Esophagus (tissue), 2 donors: ENCODE data around the gene ACKR2. TPM values are rescaled to one million over a fixed set of nuclear protein-coding genes. Genes with fewer than 3 reads are reported as not detected.

Experiments
- H3K27ac ChIP-seq, 2 donors: one replicate each; pipeline ENCODE4 v1.5.1; 2013; ENCODE audit warnings: low read depth in 2 of 2, mild to moderate bottlenecking in 2 of 2, inconsistent platforms in 1 of 2, low read length in 1 of 2, moderate library complexity in 1 of 2
- H3K27me3 ChIP-seq, 2 donors: one replicate each; pipeline ENCODE4 v1.6.1; 2013; ENCODE audit warnings: low read length in 2 of 2, control low read depth in 1 of 2, mild to moderate bottlenecking in 1 of 2; ENCODE audit not compliant: insufficient read depth in 2 of 2, control insufficient read depth in 1 of 2
- H3K36me3 ChIP-seq, 2 donors: one replicate each; pipeline ENCODE4 v1.6.1; 2013; ENCODE audit warnings: low read length in 1 of 2; ENCODE audit not compliant: control insufficient read depth in 2 of 2, insufficient read depth in 2 of 2
- H3K4me1 ChIP-seq, 2 donors: one replicate each; pipeline ENCODE4 v1.6.1; 2013; ENCODE audit warnings: low read length in 1 of 2; ENCODE audit not compliant: control insufficient read depth in 2 of 2, insufficient read depth in 2 of 2
- H3K4me3 ChIP-seq, 2 donors: one replicate each; pipeline ENCODE4 v1.5.1; 2013; ENCODE audit warnings: low read length in 2 of 2, mild to moderate bottlenecking in 2 of 2, low read depth in 1 of 2, moderate library complexity in 1 of 2
- H3K9me3 ChIP-seq, 2 donors: one replicate each; pipeline ENCODE4 v1.6.1; 2013; ENCODE audit warnings: mild to moderate bottlenecking in 2 of 2, low read depth in 1 of 2, low read length in 1 of 2, moderate library complexity in 1 of 2; ENCODE audit not compliant: control insufficient read depth in 2 of 2, insufficient read depth in 1 of 2
- WGBS, 2 donors: extraction: QIAGEN DNeasy Blood & Tissue Kit; methylation state at CpG; one replicate each; pipeline ENCODE4 v1.1.7; 2013; 5-methylcytosine and 5-hydroxymethylcytosine counted together
- polyA plus RNA-seq, 2 donors: library from polyadenylated mRNA; stranded (reverse); fragments of 200-250 nt; gene quantifications; one replicate each; pipeline ENCODE4 v1.2.3, GENCODE V29; 2013
- donor health status: healthy with polysubstance abuse.
- donor health status: Bipolar disorder and iron deficiency.

The ACKR2 gene, protein sequence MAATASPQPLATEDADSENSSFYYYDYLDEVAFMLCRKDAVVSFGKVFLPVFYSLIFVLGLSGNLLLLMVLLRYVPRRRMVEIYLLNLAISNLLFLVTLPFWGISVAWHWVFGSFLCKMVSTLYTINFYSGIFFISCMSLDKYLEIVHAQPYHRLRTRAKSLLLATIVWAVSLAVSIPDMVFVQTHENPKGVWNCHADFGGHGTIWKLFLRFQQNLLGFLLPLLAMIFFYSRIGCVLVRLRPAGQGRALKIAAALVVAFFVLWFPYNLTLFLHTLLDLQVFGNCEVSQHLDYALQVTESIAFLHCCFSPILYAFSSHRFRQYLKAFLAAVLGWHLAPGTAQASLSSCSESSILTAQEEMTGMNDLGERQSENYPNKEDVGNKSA
- polyA plus RNA-seq = under 1 TPM; 0.75 to 0.88 TPM

DNA sequence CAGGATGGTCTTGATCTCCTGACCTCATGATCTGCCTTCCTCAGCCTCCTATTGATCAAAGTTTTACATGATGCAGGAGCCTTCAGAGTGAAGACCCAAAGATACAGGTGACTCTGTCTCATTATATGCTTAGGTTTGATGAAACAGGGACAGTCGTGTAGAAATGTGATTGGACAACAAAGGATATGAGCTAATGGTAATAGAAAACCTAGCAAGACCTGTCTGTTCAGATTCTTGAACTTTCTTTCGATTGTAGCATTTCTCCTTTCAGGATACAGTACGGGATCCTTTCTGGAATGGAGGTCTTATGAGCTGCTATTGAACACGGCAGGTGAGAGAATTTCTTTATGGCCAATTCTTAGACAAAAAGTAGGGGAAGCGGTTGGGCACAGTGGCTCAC lies at the start of gene ACKR2:
ACKR2 (plus strand) TSS at position 244 of the 400 bp plus-strand sequence. CDS start 55,058 bp downstream, outside the sequence.
- WGBS, 2 donors = 79 to 86% methylated on average over 5 of the region's 5 CpGs

DNA sequence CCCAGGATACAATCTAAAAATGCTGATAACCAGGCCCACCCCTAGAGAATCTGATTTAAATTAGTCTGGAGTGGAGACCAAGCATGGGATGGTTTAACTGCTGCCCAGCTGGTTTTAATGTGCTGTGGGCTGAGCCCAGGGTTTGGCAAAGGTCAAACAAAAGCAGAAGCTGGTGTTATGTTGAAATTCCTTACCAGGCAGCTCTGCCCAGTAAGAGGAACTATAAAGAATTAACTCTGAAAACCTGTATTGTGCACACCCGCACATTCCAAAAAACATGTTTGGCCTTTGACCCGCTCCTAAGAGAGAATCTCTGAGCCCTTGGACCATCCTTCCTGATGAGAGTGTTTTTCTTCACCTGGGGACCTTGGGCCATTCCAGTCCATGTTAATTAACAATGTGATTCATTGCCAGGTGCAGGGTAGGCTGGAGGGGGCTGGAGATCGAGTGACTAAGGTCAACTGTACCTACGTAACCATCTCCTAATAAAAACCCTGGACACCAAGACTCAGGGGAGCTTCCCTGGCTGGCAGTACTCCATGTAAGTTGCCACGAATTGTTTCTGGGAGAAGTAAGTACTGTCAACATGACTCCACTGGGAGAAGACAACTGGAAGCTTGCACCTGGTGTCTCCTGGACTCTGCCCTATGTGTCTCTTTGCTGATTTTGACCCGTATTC lies 47.1 kb upstream of the ACKR2 start:
- peak overlapping the region in 1 of 2 donors; percentile 36 for H3K27ac ChIP-seq
- WGBS, 2 donors = 77 to 84% methylated on average over 6 of the region's 6 CpGs

More for the DNA sequence above, at the start of gene ACKR2:
- Histone ChIP-seq H3K27me3 (no peaks in the 10 kb centered on the region), H3K9me3 (no peaks in the 10 kb centered on the region), H3K4me3 (no peak within 1 kb of the TSS), H3K36me3 (no peaks in the 10 kb centered on the region), H3K27ac (no peak within 1 kb of the TSS), H3K4me1 (peaks cover 0 to 4% of the 10 kb centered on the region in 2 donors)

DNA sequence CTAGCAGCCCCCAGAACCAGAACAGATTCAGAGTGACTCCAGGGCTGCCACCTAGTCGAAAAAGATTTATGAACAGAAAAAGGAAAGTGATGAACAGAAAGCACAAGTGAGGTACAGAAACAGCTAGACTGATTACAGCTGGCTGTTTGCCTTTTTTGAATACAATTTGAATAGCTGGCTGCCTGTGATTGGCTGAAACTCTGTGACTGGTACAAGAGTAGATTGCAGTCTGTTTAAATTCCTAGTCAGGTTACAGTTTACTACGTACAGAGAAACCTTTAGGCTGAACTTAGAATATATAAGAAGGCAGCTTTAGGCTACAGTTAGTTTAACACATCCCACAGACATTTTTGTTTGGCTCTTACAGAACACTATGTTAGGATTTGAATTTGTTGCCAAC lies 46.2 kb upstream of the ACKR2 start:
- WGBS, 2 donors = 55 to 59% methylated on average over 2 of the region's 2 CpGs
- Histone ChIP-seq H3K27me3 (no peaks in the 10 kb centered on the region), H3K4me1 (peaks cover 0 to 2% of the 10 kb centered on the region in 2 donors), H3K9me3 (no peaks in the 10 kb centered on the region), H3K4me3 (no peak overlapping the region), H3K36me3 (no peaks in the 10 kb centered on the region), H3K27ac (no peak overlapping the region)

More for the DNA sequence above, 47.1 kb upstream of the ACKR2 start:
- Histone ChIP-seq H3K9me3 (no peaks in the 10 kb centered on the region), H3K4me1 (peaks cover 0 to 2% of the 10 kb centered on the region in 2 donors), H3K36me3 (no peaks in the 10 kb centered on the region), H3K27me3 (no peaks in the 10 kb centered on the region), H3K4me3 (no peak overlapping the region)

DNA sequence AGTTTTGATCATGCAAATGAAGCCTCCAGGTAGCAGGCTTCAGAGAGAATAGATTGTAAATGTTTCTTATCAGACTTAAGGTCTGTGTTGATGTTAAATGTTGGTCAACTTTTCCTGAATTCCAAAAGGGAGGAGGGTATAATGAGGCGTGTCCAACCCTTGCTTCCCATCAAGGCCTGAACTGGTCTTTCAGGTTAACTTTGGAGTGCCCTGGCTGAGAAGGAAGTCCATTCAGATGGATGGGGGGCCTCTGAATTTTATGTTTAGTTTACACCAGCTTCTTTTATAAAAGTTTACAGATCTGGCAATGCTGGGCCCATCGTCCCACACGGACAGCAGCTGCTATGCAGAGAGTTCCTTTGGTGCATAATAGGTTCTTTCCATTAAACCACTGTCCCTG lies 45.1 kb upstream of the ACKR2 start:
- Histone ChIP-seq H3K36me3 (no peaks in the 10 kb centered on the region), H3K27ac (no peak overlapping the region), H3K4me3 (no peak overlapping the region), H3K27me3 (no peaks in the 10 kb centered on the region), H3K9me3 (no peaks in the 10 kb centered on the region), H3K4me1 (peaks cover 0 to 2% of the 10 kb centered on the region in 2 donors)
- WGBS, 2 donors = 85 to 90% methylated on average over 3 of the region's 3 CpGs

DNA sequence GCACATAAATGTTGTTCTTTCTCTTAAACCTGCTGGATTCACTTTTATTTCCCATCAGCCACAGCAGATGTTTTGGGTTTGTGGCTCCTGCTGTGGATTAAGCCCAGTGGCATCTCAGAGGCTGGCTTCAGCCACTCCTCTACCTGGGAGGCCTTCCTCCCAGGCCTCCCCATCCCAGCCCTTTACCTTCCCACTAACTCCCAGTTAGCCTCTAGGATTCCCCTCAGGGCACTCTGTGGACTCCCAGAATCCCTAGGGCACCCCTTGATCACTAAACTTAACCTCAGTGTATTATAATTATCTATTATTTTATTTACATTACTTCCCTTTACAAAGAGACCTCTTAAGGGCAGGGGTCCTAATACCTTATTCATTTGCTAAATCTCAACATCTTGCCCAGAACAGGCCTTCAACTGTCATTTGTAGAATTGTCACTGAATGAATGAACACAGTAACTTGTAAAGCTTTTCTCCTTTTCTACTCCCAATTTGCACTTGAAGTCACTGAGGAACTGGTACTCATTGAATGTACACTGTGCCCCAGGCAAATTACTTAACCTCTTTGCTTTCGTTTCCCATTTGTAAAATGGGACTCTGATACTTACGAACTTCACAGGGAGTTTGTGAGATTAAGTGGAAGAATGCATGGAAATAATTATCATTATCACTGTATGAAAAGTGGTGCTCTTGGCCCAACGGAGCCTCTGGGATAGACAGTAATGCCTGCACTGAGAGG lies 44.5 kb upstream of the ACKR2 start:
- no peaks in the 10 kb centered on the region for H3K36me3 ChIP-seq
- no peak overlapping the region for H3K27ac ChIP-seq
- peaks cover 0 to 2% of the 10 kb centered on the region in 2 donors for H3K4me1 ChIP-seq
- H3K27me3 ChIP-seq = no peaks in the 10 kb centered on the region
- 58 to 60% methylated on average over 3 of the region's 3 CpGs for WGBS, 2 donors
- no peak overlapping the region for H3K4me3 ChIP-seq
- H3K9me3 ChIP-seq = no peaks in the 10 kb centered on the region

DNA sequence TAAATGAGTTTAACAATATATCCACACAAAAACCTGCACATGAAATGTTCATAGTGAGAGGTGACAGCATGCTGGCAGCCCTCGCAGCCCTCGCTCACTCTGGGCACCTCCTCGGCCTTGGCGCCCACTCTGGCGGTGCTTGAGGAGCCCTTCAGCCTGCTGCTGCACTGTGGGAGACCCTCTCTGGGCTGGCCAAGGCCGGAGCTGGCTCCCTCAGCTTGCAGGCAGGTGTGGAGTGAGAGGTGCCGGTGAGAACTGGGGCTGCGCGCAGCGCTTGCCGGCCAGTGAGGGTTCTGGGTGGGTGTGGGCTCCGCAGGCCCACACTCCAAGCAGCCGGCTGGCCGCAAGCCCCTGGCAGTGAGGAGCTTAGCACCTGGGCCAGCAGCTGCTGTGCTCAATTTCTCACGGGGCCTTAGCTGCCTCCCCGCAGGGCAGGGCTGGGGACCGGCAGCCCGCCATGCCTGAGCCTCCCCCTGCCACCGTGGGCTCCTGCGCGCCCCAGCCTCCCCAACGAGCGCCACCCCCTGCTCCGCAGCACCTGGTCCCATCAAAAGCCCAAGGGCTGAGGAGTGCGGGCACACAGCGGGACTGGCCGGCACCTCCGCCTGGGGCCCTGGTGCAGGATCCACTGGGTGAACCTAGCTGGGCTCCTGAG lies 39.6 kb upstream of the ACKR2 start:
- Histone ChIP-seq H3K4me1 (peaks cover 2 to 5% of the 10 kb centered on the region in 2 donors), H3K27ac (no peak overlapping the region), H3K27me3 (no peaks in the 10 kb centered on the region), H3K36me3 (no peaks in the 10 kb centered on the region), H3K4me3 (no peak overlapping the region), H3K9me3 (no peaks in the 10 kb centered on the region)
- WGBS, 2 donors = 93 to 95% methylated on average over 26 to 28 of the region's 28 CpGs

DNA sequence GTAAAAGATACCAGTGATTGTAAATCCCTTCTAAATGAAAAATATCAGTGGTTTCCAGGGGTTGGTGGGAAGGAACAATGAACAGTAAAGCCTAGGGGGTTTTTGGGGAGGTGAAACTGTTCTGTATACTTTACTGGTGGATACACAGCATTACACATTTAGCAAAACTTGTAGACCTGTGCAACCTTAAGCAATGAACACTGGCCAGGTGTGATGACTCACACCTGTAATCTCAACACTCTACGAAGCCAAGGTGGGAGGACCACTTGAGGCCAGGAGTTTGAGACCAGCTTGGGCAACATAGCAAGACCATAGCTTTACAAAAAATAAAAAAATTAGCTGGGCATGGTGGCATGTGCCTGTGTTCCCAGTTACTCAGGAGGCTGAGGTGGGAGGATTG lies 38.0 kb upstream of the ACKR2 start:
- H3K27ac ChIP-seq = no peak overlapping the region
- H3K9me3 ChIP-seq = no peaks in the 10 kb centered on the region
- peaks cover 2 to 5% of the 10 kb centered on the region in 2 donors for H3K4me1 ChIP-seq
- H3K36me3 ChIP-seq = no peaks in the 10 kb centered on the region
- no peak overlapping the region for H3K4me3 ChIP-seq
- H3K27me3 ChIP-seq = no peaks in the 10 kb centered on the region
- 42 to 47% methylated on average over 1 of the region's 1 CpG for WGBS, 2 donors

DNA sequence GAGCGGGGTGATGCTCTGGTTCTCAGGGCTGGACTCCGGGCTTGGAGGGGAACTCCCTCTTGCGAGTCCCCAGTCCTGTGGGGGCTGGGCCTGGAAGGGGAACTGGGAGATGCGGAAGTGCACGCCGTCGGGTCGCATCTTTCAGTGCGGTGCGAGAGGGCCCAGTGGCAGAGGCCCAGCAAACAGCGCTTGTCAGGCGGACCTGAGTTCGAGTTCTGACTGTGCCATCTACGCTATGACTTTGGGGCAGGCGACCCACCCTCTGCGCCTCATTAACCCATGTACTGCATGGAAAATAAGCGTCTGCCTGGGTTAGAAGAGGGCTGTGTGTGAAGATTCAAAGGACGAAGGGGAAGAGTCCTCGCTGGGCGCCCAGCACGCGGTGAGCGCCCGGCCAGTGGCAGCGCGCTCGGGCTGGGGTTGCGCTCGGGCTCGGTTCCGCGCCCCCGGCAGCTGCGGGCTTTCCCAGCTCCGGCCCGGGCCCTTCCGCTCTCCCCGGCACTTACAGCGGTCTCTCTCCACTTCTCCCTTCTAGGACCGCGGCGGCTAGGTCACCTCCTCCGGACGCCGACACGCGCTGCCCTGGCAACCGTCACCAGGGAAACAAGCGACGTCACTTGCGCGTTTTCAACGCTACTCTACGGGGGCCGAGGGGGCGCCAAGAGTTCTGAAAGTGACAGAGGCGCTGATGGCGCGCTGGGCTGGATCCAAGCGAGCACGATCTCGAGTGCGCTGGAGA lies 36.4 kb upstream of the ACKR2 start, which contains the start of gene CCDC13:
CCDC13 (minus strand) TSS at position 584 of the 739 bp plus-strand sequence. CDS start 14,908 bp downstream, outside the sequence.
- H3K36me3 ChIP-seq = no peaks in the 10 kb centered on the region
- H3K27me3 ChIP-seq = no peaks in the 10 kb centered on the region
- H3K4me1 ChIP-seq = peaks cover 2 to 5% of the 10 kb centered on the region in 2 donors
- peak within 1 kb of the TSS; percentile 39 to 48 for H3K4me3 ChIP-seq
- 4 to 7% methylated on average over 63 of the region's 63 CpGs for WGBS, 2 donors
- peak within 1 kb of the TSS; percentile 44 to 52 for H3K27ac ChIP-seq
- H3K9me3 ChIP-seq = no peaks in the 10 kb centered on the region
